ENCODE measurements around the gene YY1. TPM values are rescaled to one million over a fixed set of nuclear protein-coding genes. Genes with fewer than 3 reads are reported as not detected.

Gene YY1
- total and polyA plus RNA-seq, 9 of the 15 experiments (the other 6 are each of a cell fraction or from before 2014, with no cell fraction given) = 20.8 to 74.2 (median 46.7) TPM

DNA sequence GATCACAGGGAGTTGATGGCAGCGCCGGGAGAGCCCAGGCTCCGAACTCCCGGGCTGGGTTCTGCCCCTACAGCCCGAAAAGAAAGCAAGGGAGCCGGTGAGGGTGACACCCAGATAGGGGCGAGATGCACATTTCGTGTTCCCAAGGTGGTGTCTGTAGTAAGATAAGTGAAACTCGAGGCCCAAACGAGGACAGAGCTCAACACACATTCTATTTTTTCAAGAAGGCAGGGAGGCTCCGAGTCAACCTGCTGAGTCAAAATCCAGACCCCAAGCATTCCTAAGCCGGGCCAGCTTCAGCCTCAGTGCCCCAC lies 24.2 kb upstream of the YY1 start (continued):
- TF ChIP-seq CUX1 (CRISPR knock-in tag; IDR thresholded peaks at IDR 0.05) (no peak), CBFB (CRISPR knock-in tag; IDR thresholded peaks at IDR 0.05) (no peak), NCOA2 (IDR thresholded peaks at IDR 0.05; ENCODE audit: partially characterized antibody in 2 of 2) (no peak), MGA (IDR thresholded peaks at IDR 0.05) (peak; percentile 44; the same call in 1 of the 2 replicates), ZNF224 (CRISPR knock-in tag; IDR thresholded peaks at IDR 0.05) (no peak)
- TF ChIP-seq, protein P1, sequence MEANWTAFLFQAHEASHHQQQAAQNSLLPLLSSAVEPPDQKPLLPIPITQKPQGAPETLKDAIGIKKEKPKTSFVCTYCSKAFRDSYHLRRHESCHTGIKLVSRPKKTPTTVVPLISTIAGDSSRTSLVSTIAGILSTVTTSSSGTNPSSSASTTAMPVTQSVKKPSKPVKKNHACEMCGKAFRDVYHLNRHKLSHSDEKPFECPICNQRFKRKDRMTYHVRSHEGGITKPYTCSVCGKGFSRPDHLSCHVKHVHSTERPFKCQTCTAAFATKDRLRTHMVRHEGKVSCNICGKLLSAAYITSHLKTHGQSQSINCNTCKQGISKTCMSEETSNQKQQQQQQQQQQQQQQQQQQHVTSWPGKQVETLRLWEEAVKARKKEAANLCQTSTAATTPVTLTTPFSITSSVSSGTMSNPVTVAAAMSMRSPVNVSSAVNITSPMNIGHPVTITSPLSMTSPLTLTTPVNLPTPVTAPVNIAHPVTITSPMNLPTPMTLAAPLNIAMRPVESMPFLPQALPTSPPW (CRISPR knock-in tag; IDR thresholded peaks at IDR 0.05) = peak; percentile 3; the same call in 1 of the 2 replicates
- TF ChIP-seq, protein P2, sequence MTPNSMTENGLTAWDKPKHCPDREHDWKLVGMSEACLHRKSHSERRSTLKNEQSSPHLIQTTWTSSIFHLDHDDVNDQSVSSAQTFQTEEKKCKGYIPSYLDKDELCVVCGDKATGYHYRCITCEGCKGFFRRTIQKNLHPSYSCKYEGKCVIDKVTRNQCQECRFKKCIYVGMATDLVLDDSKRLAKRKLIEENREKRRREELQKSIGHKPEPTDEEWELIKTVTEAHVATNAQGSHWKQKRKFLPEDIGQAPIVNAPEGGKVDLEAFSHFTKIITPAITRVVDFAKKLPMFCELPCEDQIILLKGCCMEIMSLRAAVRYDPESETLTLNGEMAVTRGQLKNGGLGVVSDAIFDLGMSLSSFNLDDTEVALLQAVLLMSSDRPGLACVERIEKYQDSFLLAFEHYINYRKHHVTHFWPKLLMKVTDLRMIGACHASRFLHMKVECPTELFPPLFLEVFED (CRISPR knock-in tag; conservative IDR thresholded peaks at IDR 0.05) = no peak
